ENCODE results near the gene CNKSR2.

Gene CNKSR2

DNA sequence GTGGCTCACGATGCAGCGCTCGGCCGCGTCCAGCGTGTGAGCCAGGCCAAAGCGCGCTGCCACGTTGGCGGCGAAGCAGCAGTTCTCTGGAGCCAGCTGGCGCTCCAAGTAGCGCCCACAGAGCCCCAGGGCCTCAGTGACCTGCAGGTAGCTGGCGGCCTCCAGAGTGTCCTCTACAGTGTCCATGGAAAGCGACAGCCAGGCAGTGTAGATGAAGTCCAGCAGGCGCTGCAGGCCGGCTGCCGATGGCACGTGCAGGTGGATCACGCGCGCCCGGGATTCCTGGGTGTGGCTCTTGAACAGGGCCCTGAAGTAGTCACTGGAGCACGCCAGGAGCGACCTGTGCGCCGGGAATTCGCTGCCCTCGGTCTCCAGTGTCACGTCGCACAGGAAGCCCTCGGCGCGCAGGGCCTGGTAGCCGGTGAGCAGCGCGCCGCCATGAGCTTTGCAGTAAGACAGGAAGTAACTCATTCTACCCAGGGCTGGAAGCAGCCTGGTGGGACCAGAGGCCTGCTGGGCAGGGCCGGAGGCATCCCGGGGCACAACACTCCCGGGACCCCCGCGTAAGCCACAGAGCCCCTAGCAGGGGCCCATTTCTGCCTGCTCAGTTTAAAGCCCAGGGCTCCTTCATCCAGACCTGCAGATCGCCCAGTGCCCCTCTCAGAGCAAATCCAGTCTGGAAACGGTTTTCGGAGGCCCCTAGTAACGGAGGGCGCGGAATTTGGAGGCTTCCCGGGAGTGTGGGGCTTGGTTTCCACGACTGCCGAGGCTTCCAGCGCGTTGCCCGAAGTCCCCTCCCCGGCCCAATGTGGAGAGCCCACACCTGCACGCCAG is 283.3 kb downstream of the CNKSR2 start:
- Histone ChIP-seq H3K9ac (ENCODE audit: low read length) (no peak overlapping the region), H3K36me3 (ENCODE audit: control insufficient read depth, insufficient read depth, low read length, severe bottlenecking) (no peaks in the 10 kb centered on the region), H3K27me3 (replicated peaks; ENCODE audit: control insufficient read depth, insufficient read depth, low read length) (no peaks in the 10 kb centered on the region), H3K9me3 (ENCODE audit: control insufficient read depth, low read length) (no peaks in the 10 kb centered on the region), H3K4me1 (ENCODE audit: control insufficient read depth, insufficient read depth, low read length) (no peaks in the 10 kb centered on the region), H3K4me3 (ENCODE audit: low read length) (peak overlapping the region; percentile 58)
- DNase-seq (ENCODE audit: low read depth): no peak

DNA sequence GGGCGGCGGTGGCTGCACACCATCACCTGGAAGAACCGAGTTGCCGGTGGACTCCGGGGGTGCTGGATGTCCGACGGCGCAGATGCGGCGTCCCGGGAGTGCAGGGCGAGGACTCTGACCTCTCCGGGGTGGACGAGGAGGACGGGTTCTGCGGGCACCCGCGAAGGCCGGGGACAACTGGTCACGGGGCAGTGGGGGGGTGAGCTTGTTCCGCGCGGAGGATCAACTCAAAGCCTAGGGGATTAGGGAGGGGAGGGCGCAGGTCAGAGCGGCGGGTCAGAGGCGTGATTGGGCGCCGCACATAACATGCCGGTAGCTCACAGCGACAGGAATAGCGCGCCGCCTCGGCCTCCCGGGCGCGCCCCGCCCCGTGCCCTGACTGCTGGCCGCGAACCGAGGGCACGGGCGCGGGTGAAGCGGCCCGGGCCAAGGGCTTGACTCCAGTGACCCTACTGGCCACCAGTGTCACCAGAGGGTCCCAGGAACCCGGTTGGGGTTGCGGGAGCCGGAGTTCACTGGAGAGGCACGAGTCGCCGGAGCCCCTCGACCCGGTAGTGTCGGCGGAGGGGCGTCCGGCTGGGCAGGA is 284.0 kb downstream of the CNKSR2 start, which contains the start of gene KLHL34:
TSS of gene KLHL34 (minus strand) at position 179 of the 586 bp plus-strand sequence. CDS start 542 bp downstream, outside the sequence.
- H3K9me3 ChIP-seq (ENCODE audit: control insufficient read depth, low read length): no peaks in the 10 kb centered on the region
- no peak within 1 kb of the TSS for H3K9ac ChIP-seq (ENCODE audit: low read length)
- no peaks in the 10 kb centered on the region for H3K4me1 ChIP-seq (ENCODE audit: control insufficient read depth, insufficient read depth, low read length)
- no peak for DNase-seq (ENCODE audit: low read depth)
- H3K27me3 ChIP-seq (replicated peaks; ENCODE audit: control insufficient read depth, insufficient read depth, low read length): no peaks in the 10 kb centered on the region
- peak within 1 kb of the TSS; percentile 58 for H3K4me3 ChIP-seq (ENCODE audit: low read length)
- no peaks in the 10 kb centered on the region for H3K36me3 ChIP-seq (ENCODE audit: control insufficient read depth, insufficient read depth, low read length, severe bottlenecking)

DNA sequence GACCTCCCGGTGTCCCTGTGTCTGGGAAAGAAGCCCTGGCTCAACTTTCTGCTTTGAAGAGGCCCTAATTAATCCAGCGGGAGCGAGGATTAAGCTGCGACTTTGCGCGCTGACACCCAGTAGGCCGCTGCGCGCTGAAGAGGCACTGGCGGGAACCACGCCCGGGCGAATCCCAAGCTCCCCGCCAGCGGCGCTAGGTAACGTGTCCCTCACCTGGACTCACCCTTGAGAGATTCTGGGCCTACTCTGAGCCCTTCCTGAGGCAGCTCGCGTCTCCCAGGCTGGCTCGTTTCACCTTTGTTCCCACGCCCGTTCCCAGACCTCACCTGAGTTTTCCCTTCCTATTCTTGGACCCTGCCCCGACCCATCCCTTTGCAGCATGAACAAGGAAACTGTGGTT is 284.5 kb downstream of the CNKSR2 start:
- H3K9ac ChIP-seq (ENCODE audit: low read length): no peak overlapping the region
- no peaks in the 10 kb centered on the region for H3K27me3 ChIP-seq (replicated peaks; ENCODE audit: control insufficient read depth, insufficient read depth, low read length)
- DNase-seq (ENCODE audit: low read depth): no peak
- H3K4me1 ChIP-seq (ENCODE audit: control insufficient read depth, insufficient read depth, low read length): no peaks in the 10 kb centered on the region
- H3K4me3 ChIP-seq (ENCODE audit: low read length): peak overlapping the region; percentile 58
- H3K9me3 ChIP-seq (ENCODE audit: control insufficient read depth, low read length): no peaks in the 10 kb centered on the region
- H3K36me3 ChIP-seq (ENCODE audit: control insufficient read depth, insufficient read depth, low read length, severe bottlenecking): no peaks in the 10 kb centered on the region

DNA sequence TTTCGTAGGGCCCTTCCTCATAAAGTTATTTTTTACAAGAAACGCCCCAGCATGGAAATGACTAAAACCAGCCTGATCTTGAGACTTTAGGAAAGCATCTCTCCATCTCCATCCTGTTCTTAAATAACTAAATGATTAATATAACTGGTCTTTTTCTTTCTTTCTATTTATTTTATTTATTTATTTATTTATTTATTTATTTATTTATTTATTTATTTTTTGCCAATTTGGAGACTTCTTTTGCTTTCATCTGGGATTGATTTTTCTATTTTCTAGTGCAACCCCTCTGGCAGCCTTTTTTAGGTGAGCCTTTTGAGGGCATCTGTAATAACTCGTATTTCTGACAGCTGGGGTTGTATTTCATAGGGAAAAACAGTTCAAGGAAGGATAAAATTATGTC is 285.1 kb downstream of the CNKSR2 start:
- Histone ChIP-seq H3K9me3 (ENCODE audit: control insufficient read depth, low read length) (no peaks in the 10 kb centered on the region), H3K9ac (ENCODE audit: low read length) (no peak overlapping the region), H3K4me1 (ENCODE audit: control insufficient read depth, insufficient read depth, low read length) (no peaks in the 10 kb centered on the region), H3K4me3 (ENCODE audit: low read length) (no peak overlapping the region), H3K36me3 (ENCODE audit: control insufficient read depth, insufficient read depth, low read length, severe bottlenecking) (no peaks in the 10 kb centered on the region), H3K27me3 (replicated peaks; ENCODE audit: control insufficient read depth, insufficient read depth, low read length) (peaks cover 5% of the 10 kb centered on the region)
- no peak for DNase-seq (ENCODE audit: low read depth)

DNA sequence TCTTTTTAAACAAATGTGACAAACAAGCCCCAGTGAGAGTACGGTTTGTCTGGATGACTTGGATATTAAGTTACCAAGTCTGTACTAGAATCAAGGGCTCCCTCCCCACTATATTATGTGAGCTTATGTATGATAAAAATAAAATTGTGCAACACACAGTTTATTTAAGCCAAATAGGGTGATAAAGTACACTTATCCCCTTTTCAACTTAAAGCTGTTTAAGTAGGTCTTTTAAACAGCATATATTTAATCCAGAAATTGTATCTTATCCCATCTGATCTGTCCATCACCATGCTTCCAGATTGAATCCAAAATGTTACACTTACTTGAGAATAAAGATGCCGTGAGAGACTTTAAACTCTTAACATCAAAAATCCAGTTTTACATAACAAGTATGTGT is 285.9 kb downstream of the CNKSR2 start:
- Histone ChIP-seq H3K9me3 (ENCODE audit: control insufficient read depth, low read length) (no peaks in the 10 kb centered on the region), H3K4me1 (ENCODE audit: control insufficient read depth, insufficient read depth, low read length) (no peaks in the 10 kb centered on the region), H3K4me3 (ENCODE audit: low read length) (no peak overlapping the region), H3K27me3 (replicated peaks; ENCODE audit: control insufficient read depth, insufficient read depth, low read length) (peaks cover 13% of the 10 kb centered on the region), H3K9ac (ENCODE audit: low read length) (no peak overlapping the region), H3K36me3 (ENCODE audit: control insufficient read depth, insufficient read depth, low read length, severe bottlenecking) (no peaks in the 10 kb centered on the region)
- DNase-seq (ENCODE audit: low read depth): no peak

DNA sequence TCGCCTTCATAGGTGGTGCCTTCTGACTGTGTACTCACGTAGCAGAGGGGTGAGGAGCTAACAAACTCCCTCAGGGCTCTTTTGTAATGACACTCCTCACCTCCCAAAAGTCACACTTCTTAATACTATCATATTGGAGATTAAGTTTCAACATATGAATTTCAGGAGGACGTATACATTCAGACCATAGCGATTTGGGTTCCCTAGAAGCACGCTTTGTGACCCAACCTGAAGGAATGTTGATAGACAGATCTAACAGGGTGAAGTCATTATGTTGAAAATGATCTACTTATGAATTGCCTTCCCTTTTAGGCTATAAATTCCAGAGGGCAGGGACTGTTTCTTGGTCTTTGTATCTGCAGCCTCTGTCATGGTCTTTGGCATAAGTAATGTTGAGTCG is 287.1 kb downstream of the CNKSR2 start:
- Histone ChIP-seq H3K36me3 (ENCODE audit: control insufficient read depth, insufficient read depth, low read length, severe bottlenecking) (no peaks in the 10 kb centered on the region), H3K27me3 (replicated peaks; ENCODE audit: control insufficient read depth, insufficient read depth, low read length) (peaks cover 13% of the 10 kb centered on the region), H3K4me1 (ENCODE audit: control insufficient read depth, insufficient read depth, low read length) (no peaks in the 10 kb centered on the region), H3K9me3 (ENCODE audit: control insufficient read depth, low read length) (no peaks in the 10 kb centered on the region), H3K9ac (ENCODE audit: low read length) (no peak overlapping the region), H3K4me3 (ENCODE audit: low read length) (no peak overlapping the region)
- no peak for DNase-seq (ENCODE audit: low read depth)

DNA sequence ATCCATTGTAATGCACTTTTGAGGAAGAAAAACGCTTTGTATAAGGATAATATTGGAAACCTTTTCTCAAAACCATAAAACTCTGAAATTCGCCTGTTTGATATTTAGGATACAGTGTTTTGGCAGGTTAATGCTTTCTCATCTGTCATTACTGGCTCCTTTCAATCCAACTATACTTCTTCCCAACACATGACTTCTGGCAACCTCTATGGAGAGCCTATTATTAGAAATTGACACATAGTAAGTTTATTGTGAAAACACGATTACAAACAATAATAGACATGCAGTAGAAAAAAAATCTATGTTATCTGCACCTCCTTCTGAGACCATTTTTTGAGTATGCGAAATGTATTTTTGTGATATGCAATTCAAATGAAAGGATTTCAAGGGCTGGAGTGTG is 288.5 kb downstream of the CNKSR2 start:
- H3K36me3 ChIP-seq (ENCODE audit: control insufficient read depth, insufficient read depth, low read length, severe bottlenecking): no peaks in the 10 kb centered on the region
- no peaks in the 10 kb centered on the region for H3K9me3 ChIP-seq (ENCODE audit: control insufficient read depth, low read length)
- H3K4me1 ChIP-seq (ENCODE audit: control insufficient read depth, insufficient read depth, low read length): no peaks in the 10 kb centered on the region
- peaks cover 17% of the 10 kb centered on the region for H3K27me3 ChIP-seq (replicated peaks; ENCODE audit: control insufficient read depth, insufficient read depth, low read length)
- no peak overlapping the region for H3K4me3 ChIP-seq (ENCODE audit: low read length)
- DNase-seq (ENCODE audit: low read depth): no peak
- no peak overlapping the region for H3K9ac ChIP-seq (ENCODE audit: low read length)

DNA sequence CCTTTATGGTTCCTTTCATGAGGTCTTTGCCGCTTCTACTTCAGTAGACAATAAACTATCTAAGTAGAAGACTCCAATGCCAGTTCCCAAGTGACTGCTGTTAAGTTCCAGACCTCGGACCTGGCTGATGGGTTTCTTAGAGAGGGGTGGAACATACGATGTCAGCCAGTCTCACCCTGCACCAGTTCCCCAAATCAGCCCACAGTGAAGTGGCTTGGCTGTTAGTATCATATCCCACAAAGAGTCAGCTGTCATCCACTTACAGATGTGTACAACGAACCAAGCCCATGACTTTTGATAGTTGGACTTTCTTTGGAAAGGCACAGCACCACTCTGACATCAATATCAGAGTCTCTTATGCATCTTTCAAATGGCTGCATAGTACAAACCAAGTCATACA is 292.0 kb downstream of the CNKSR2 start:
- Histone ChIP-seq H3K9me3 (ENCODE audit: control insufficient read depth, low read length) (no peaks in the 10 kb centered on the region), H3K27me3 (replicated peaks; ENCODE audit: control insufficient read depth, insufficient read depth, low read length) (peaks cover 17% of the 10 kb centered on the region), H3K36me3 (ENCODE audit: control insufficient read depth, insufficient read depth, low read length, severe bottlenecking) (no peaks in the 10 kb centered on the region), H3K4me3 (ENCODE audit: low read length) (no peak overlapping the region), H3K9ac (ENCODE audit: low read length) (no peak overlapping the region), H3K4me1 (ENCODE audit: control insufficient read depth, insufficient read depth, low read length) (no peaks in the 10 kb centered on the region)
- no peak for DNase-seq (ENCODE audit: low read depth)

DNA sequence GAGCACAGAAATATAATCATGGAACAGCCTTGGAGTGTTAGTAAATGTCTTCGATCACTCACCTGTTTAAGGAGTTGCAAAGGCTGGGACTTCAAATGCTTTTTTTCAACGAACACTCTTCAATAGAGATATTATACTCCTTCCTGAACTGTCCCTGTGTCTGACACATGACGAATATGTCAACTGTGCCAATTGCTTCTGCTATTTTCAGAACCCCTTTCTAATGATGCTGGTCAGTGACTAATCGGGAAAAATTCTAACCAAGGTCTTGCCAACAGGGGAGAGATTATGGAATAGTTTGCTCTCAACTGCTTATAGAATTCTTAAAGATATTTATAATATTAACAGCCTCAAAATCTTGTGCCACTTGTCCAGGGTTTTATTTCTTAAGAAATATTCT is 292.5 kb downstream of the CNKSR2 start:
- H3K4me1 ChIP-seq (ENCODE audit: control insufficient read depth, insufficient read depth, low read length): no peaks in the 10 kb centered on the region
- H3K36me3 ChIP-seq (ENCODE audit: control insufficient read depth, insufficient read depth, low read length, severe bottlenecking): no peaks in the 10 kb centered on the region
- no peak overlapping the region for H3K9ac ChIP-seq (ENCODE audit: low read length)
- H3K9me3 ChIP-seq (ENCODE audit: control insufficient read depth, low read length): no peaks in the 10 kb centered on the region
- H3K4me3 ChIP-seq (ENCODE audit: low read length): no peak overlapping the region
- peaks cover 17% of the 10 kb centered on the region for H3K27me3 ChIP-seq (replicated peaks; ENCODE audit: control insufficient read depth, insufficient read depth, low read length)
- DNase-seq (ENCODE audit: low read depth): no peak

DNA sequence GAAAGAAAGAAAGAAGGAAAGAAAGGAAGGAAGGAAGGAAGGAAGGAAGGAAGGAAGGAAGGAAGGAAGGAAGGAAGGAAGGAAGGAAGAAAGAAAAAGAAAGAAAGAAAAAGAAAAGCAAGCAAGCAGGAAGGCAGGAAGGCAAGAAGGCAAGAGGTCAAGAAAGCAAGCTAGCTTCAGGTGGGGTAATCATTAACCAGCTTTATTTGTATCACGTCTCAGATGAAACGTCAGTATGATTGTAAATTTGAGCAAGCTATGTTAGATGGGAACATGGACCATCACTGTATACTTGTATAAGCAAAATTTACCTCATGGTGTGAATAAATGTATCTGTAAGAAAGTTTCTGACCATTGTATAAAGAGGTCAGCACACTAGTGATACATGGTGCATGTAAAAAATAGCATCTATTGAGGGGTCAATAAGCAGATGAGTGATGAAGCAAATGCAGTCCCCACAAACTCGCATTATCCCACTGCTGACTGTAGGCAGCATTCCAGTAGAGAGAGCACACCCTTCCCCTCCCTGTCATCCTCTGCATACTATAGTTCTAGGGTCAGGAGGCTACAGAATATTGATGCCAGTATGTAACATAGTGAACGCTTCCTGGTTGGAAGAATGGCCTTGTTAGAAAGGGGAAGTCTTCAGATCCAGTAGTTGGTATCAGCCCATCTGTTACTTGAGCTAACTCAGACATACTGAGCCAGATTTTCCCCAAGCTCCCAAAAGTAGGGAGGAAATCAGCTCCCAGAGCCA is 300.4 kb downstream of the CNKSR2 start:
- Histone ChIP-seq H3K36me3 (ENCODE audit: control insufficient read depth, insufficient read depth, low read length, severe bottlenecking) (no peaks in the 10 kb centered on the region), H3K27me3 (replicated peaks; ENCODE audit: control insufficient read depth, insufficient read depth, low read length) (peaks cover 4% of the 10 kb centered on the region), H3K9ac (ENCODE audit: low read length) (no peak overlapping the region), H3K9me3 (ENCODE audit: control insufficient read depth, low read length) (no peaks in the 10 kb centered on the region), H3K4me3 (ENCODE audit: low read length) (no peak overlapping the region), H3K4me1 (ENCODE audit: control insufficient read depth, insufficient read depth, low read length) (no peaks in the 10 kb centered on the region)
- DNase-seq (ENCODE audit: low read depth): no peak

DNA sequence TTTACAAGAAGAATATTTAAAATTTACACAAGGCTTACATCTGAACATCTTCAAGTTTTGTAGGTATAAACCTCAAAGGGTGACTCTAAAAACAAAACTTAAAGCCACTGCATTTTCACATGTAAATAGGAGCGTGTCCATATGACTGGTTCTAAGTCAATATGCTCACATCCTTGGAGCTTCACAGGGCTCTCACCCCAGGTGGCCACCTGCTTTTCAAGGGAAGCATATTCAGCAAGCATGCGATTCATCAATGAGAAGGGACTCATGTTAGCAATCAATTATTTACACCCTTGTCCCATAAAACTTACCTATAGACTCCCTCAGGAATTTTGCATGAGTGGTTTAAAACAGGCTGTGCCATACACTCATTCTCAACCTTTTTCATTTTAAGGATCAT is 301.7 kb downstream of the CNKSR2 start:
- Histone ChIP-seq H3K27me3 (replicated peaks; ENCODE audit: control insufficient read depth, insufficient read depth, low read length) (peaks cover 4% of the 10 kb centered on the region), H3K36me3 (ENCODE audit: control insufficient read depth, insufficient read depth, low read length, severe bottlenecking) (no peaks in the 10 kb centered on the region), H3K4me1 (ENCODE audit: control insufficient read depth, insufficient read depth, low read length) (no peaks in the 10 kb centered on the region), H3K9me3 (ENCODE audit: control insufficient read depth, low read length) (no peaks in the 10 kb centered on the region), H3K9ac (ENCODE audit: low read length) (no peak overlapping the region), H3K4me3 (ENCODE audit: low read length) (no peak overlapping the region)
- no peak for DNase-seq (ENCODE audit: low read depth)
